H9 (cell line): ENCODE results near the gene CAMTA1. TPM values are rescaled to one million over a fixed set of nuclear protein-coding genes. Genes with fewer than 3 reads are reported as not detected.

Experiments used
- DNase-seq: peaks from one replicate; pipeline ENCODE4 v3.0.0-alpha.2; 2017
- H2AFZ ChIP-seq: one replicate; pipeline ENCODE4 v1.6.1; 2013; ENCODE audit warnings: mild to moderate bottlenecking, low read length, control low read depth, moderate library complexity
- H2AK5ac ChIP-seq: 2 replicates; pipeline ENCODE4 v1.6.1; 2013; ENCODE audit warnings: low read length, control low read depth, mixed read lengths; ENCODE audit not compliant: insufficient read length
- H2BK120ac ChIP-seq: one replicate; pipeline ENCODE4 v1.6.1; 2013; ENCODE audit warnings: low read depth, mild to moderate bottlenecking, low read length, control low read depth, inconsistent platforms; ENCODE audit not compliant: poor library complexity, severe bottlenecking
- H2BK12ac ChIP-seq: 2 replicates; pipeline ENCODE4 v1.6.1; 2013; ENCODE audit warnings: low read length, control low read depth, mixed read lengths, low read depth; ENCODE audit not compliant: insufficient read length
- H2BK15ac ChIP-seq: 2 replicates; pipeline ENCODE4 v1.6.1; 2013; ENCODE audit warnings: low read depth, low read length, control low read depth
- H2BK20ac ChIP-seq: one replicate; pipeline ENCODE4 v1.6.1; 2013; ENCODE audit warnings: low read depth, mild to moderate bottlenecking, low read length, control low read depth, inconsistent platforms; ENCODE audit not compliant: poor library complexity, severe bottlenecking
- H2BK5ac ChIP-seq: 2 replicates; pipeline ENCODE4 v1.6.1; 2013; ENCODE audit warnings: low read length, control low read depth, mixed read lengths; ENCODE audit not compliant: insufficient read length
- H3K14ac ChIP-seq: 2 replicates; pipeline ENCODE4 v1.6.1; 2013; ENCODE audit warnings: low read length, control low read depth; ENCODE audit not compliant: insufficient read depth
- H3K18ac ChIP-seq: 2 replicates; pipeline ENCODE4 v1.6.1; 2013; ENCODE audit warnings: low read depth, mild to moderate bottlenecking, mixed read lengths, low read length, control low read depth; ENCODE audit not compliant: insufficient read length
- H3K23ac ChIP-seq: 2 replicates; pipeline ENCODE4 v1.6.1; 2013; ENCODE audit warnings: low read length, control low read depth, mixed read lengths, low read depth; ENCODE audit not compliant: insufficient read length
- H3K23me2 ChIP-seq: 2 replicates; pipeline ENCODE4 v1.6.1; 2013; ENCODE audit warnings: low read depth, mild to moderate bottlenecking, mixed read lengths, low read length, control low read depth; ENCODE audit not compliant: insufficient read length, poor library complexity, severe bottlenecking
- H3K27ac ChIP-seq: 2 replicates; pipeline ENCODE4 v1.5.1; 2013; ENCODE audit warnings: low read length, control low read depth, mixed read lengths, low read depth; ENCODE audit not compliant: insufficient read length
- H3K27me3 ChIP-seq: 2 replicates; pipeline ENCODE4 v1.6.1; 2013; ENCODE audit warnings: low read length, control low read depth, inconsistent platforms; ENCODE audit not compliant: insufficient read depth
- H3K4ac ChIP-seq: 2 replicates; pipeline ENCODE4 v1.6.1; 2013; ENCODE audit warnings: low read depth, mild to moderate bottlenecking, control low read depth, inconsistent platforms, low read length, moderate library complexity
- H3K4me1 ChIP-seq: 2 replicates; pipeline ENCODE4 v1.6.1; 2013; ENCODE audit warnings: low read length, control low read depth, inconsistent platforms; ENCODE audit not compliant: insufficient read depth
- H3K4me2 ChIP-seq: 2 replicates; pipeline ENCODE4 v1.6.1; 2013; ENCODE audit warnings: low read length, control low read depth, mixed read lengths; ENCODE audit not compliant: insufficient read length, insufficient read depth
- H3K56ac ChIP-seq: 2 replicates; pipeline ENCODE4 v1.6.1; 2013; ENCODE audit warnings: low read depth, mild to moderate bottlenecking, mixed read lengths, low read length, control low read depth; ENCODE audit not compliant: insufficient read length
- H3K79me1 ChIP-seq: 2 replicates; pipeline ENCODE4 v1.6.1; 2013; ENCODE audit warnings: low read depth, mild to moderate bottlenecking, moderate library complexity, low read length, control low read depth, inconsistent platforms; ENCODE audit not compliant: insufficient read depth, poor library complexity, severe bottlenecking
- H3K79me2 ChIP-seq: 2 replicates; pipeline ENCODE4 v1.6.1; 2013; ENCODE audit warnings: low read length, control low read depth, inconsistent platforms; ENCODE audit not compliant: insufficient read depth
- H3K9ac ChIP-seq: 2 replicates; pipeline ENCODE4 v1.6.1; 2013; ENCODE audit warnings: low read length, control low read depth, mixed read lengths; ENCODE audit not compliant: insufficient read length; ENCODE audit errors: extremely low read depth
- H3K9me3 ChIP-seq: one replicate; pipeline ENCODE4 v1.6.1; 2013; ENCODE audit warnings: low read depth, low read length, inconsistent platforms; ENCODE audit not compliant: control insufficient read depth
- H3T11ph ChIP-seq: one replicate; pipeline ENCODE4 v1.6.1; 2013; ENCODE audit warnings: mild to moderate bottlenecking, low read length, control low read depth, inconsistent platforms
- H4K20me1 ChIP-seq: one replicate; pipeline ENCODE4 v1.6.1; 2013; ENCODE audit not compliant: control insufficient read depth, insufficient read length, insufficient read depth
- H4K5ac ChIP-seq: 2 replicates; pipeline ENCODE4 v1.6.1; 2013; ENCODE audit warnings: low read depth, mild to moderate bottlenecking, mixed read lengths, low read length, control low read depth; ENCODE audit not compliant: insufficient read length
- H4K8ac ChIP-seq: replicated peaks from 2 replicates; pipeline ENCODE4 v1.6.1; 2013; ENCODE audit warnings: low read length, control low read depth, mixed read lengths, low read depth; ENCODE audit not compliant: insufficient read length
- H4K91ac ChIP-seq: 2 replicates; pipeline ENCODE4 v1.6.1; 2013; ENCODE audit warnings: low read depth, mild to moderate bottlenecking, moderate library complexity, mixed read lengths, low read length, control low read depth; ENCODE audit not compliant: insufficient read length
- H3K27ac Mint-ChIP-seq, 3 experiments: 2 replicates in 2 of 3; 3 replicates in 1 of 3; pipeline ENCODE4 v1.8.0; 2020 to 2021; ENCODE audit warnings: mixed read lengths in 3 of 3, mild to moderate bottlenecking in 1 of 3, moderate library complexity in 1 of 3
- H3K27me3 Mint-ChIP-seq: 2 replicates; pipeline ENCODE4 v1.8.0; 2021; ENCODE audit warnings: low read depth, mild to moderate bottlenecking, moderate library complexity, mixed read lengths
- H3K36me3 Mint-ChIP-seq, 3 experiments: 2 replicates in 2 of 3; 3 replicates in 1 of 3; pipeline ENCODE4 v1.8.0; 2020 to 2021; ENCODE audit warnings: low read depth in 3 of 3, mixed read lengths in 3 of 3; ENCODE audit not compliant: insufficient read depth in 1 of 3
- H3K4me1 Mint-ChIP-seq, 2 experiments: 2 replicates each; pipeline ENCODE4 v1.8.0; 2020; ENCODE audit warnings: mixed read lengths in 2 of 2
- H3K4me3 Mint-ChIP-seq, 2 experiments: 2 replicates in 1 of 2; 3 replicates in 1 of 2; pipeline ENCODE4 v1.8.0; 2020 to 2021; ENCODE audit warnings: mild to moderate bottlenecking in 2 of 2, mixed read lengths in 2 of 2, moderate library complexity in 1 of 2
- H3K9me3 Mint-ChIP-seq, 2 experiments: 2 replicates in 1 of 2; 3 replicates in 1 of 2; pipeline ENCODE4 v1.8.0; 2020; ENCODE audit warnings: mild to moderate bottlenecking in 2 of 2, mixed read lengths in 2 of 2, moderate library complexity in 1 of 2
- CTCF ChIP-seq: fragments of 200-600 bp; sonication (generic); conservative IDR thresholded peaks from 3 replicates; pipeline ENCODE4 v1.8.0; 2021; ENCODE audit warnings: antibody characterized with exemption, mild to moderate bottlenecking
- WGBS: extraction: QIAGEN DNeasy Blood & Tissue Kit; methylation state at CpG from one replicate; pipeline ENCODE4 v1.1.7; 2013; ENCODE audit warnings: missing lambda C conversion rate, low lambda C conversion rate, mixed read lengths; ENCODE audit not compliant: insufficient read length; ENCODE audit errors: extremely low coverage; 5-methylcytosine and 5-hydroxymethylcytosine counted together
- total RNA-seq: library from RNA; stranded (reverse); gene quantifications from 2 replicates; pipeline ENCODE4 v1.2.1, GENCODE V29; 2021

Gene CAMTA1
- total RNA-seq, 1 experiment from 2014 or later, result 115 TPM

GRCh38 chr1:7448986-7449385, 663.7 kb downstream of the CAMTA1 start:
- H3K27ac ChIP-seq, result no peak overlapping the region
- no peak overlapping the region for H2BK12ac ChIP-seq
- no peaks in the 10 kb centered on the region for H3K23me2 ChIP-seq
- H2BK5ac ChIP-seq, result no peak overlapping the region
- no peak overlapping the region for H2BK120ac ChIP-seq
- no peaks in the 10 kb centered on the region for H3K27me3 ChIP-seq
- H4K20me1 ChIP-seq, result no peaks in the 10 kb centered on the region
- H3K79me2 ChIP-seq, result no peaks in the 10 kb centered on the region
- H2AK5ac ChIP-seq, result no peak overlapping the region
- no peak overlapping the region for H3K9ac ChIP-seq
- H3K18ac ChIP-seq, result no peak overlapping the region
- H3K4me2 ChIP-seq, result no peak overlapping the region
- no peak overlapping the region for H3K23ac ChIP-seq
- Mint-ChIP-seq H3K27me3 (no peaks in the 10 kb centered on the region; the same call in 1 of the 2 replicates), H3K9me3 (no peaks in the 10 kb centered on the region), H3K4me1 (peaks cover 8 to 25% of the 10 kb centered on the region in 2 experiments; a peak in 3 of 4 replicates), H3K27ac (no peak overlapping the region; a peak in 1 of 7 replicates), H3K4me3 (no peak overlapping the region), H3K36me3 (no peaks in the 10 kb centered on the region)
- no peak overlapping the region for H3K14ac ChIP-seq
- H3T11ph ChIP-seq, result no peak overlapping the region
- no peak overlapping the region for H4K8ac ChIP-seq
- no peak overlapping the region for H3K56ac ChIP-seq
- no peak for TF ChIP-seq CTCF
- H3K79me1 ChIP-seq, result no peaks in the 10 kb centered on the region
- H2BK20ac ChIP-seq, result no peak overlapping the region
- no peaks in the 10 kb centered on the region for H3K9me3 ChIP-seq
- DNase-seq, result no peak
- H4K91ac ChIP-seq, result no peak overlapping the region
- no CpG with 5 or more reads among the region's 10 CpGs for WGBS
- no peaks in the 10 kb centered on the region for H3K4me1 ChIP-seq
- H2AFZ ChIP-seq, result no peak overlapping the region
- H2BK15ac ChIP-seq, result no peak overlapping the region
- H3K4ac ChIP-seq, result no peak overlapping the region
- no peak overlapping the region for H4K5ac ChIP-seq
